Measurements from ENCODE around the gene EYS.

Gene EYS

GRCh38 chr6:64213697-64214096, 1493.3 kb downstream of the EYS start:
- no peak for DNase-seq

GRCh38 chr6:64197246-64197645, 1509.8 kb downstream of the EYS start:
- DNase-seq, result no peak

- no peak for DNase-seq
These were observed 1520.4 kb downstream of the EYS start for GRCh38 chr6:64186592-64186991.

GRCh38 chr6:64185621-64186020, 1521.4 kb downstream of the EYS start:
- no peak for DNase-seq

- DNase-seq, result no peak
These were observed 1531.7 kb downstream of the EYS start for GRCh38 chr6:64175296-64175695.

- DNase-seq, result no peak
These were observed 1536.7 kb downstream of the EYS start for GRCh38 chr6:64170316-64170715.

GRCh38 chr6:64160486-64160885, 1546.5 kb downstream of the EYS start:
- no peak for DNase-seq

GRCh38 chr6:64155063-64155462, 1552.0 kb downstream of the EYS start:
- DNase-seq, result no peak

GRCh38 chr6:64146876-64147275, 1560.2 kb downstream of the EYS start:
- DNase-seq, result no peak

- no peak for DNase-seq
These were observed 1560.9 kb downstream of the EYS start for GRCh38 chr6:64146094-64146493.

- no peak for DNase-seq
These were observed 1561.4 kb downstream of the EYS start for GRCh38 chr6:64145658-64146057.

- no peak for DNase-seq
These were observed 1563.9 kb downstream of the EYS start for GRCh38 chr6:64143101-64143500.

- no peak for DNase-seq
These were observed 1565.3 kb downstream of the EYS start for GRCh38 chr6:64141680-64142079.

- DNase-seq, result no peak
These were observed 1578.6 kb downstream of the EYS start for GRCh38 chr6:64128301-64129024.

GRCh38 chr6:64123761-64124633, 1583.0 kb downstream of the EYS start:
- no peak for DNase-seq

GRCh38 chr6:64122712-64123375, 1584.2 kb downstream of the EYS start:
- DNase-seq, result no peak

GRCh38 chr6:64121011-64121565, 1585.9 kb downstream of the EYS start:
- no peak for DNase-seq

GRCh38 chr6:64113704-64114103, 1593.3 kb downstream of the EYS start:
- DNase-seq, result no peak

GRCh38 chr6:64104051-64104450, 1603.0 kb downstream of the EYS start:
- DNase-seq, result no peak

GRCh38 chr6:64103480-64103879, 1603.5 kb downstream of the EYS start:
- DNase-seq, result no peak

GRCh38 chr6:64100702-64101303, 1606.2 kb downstream of the EYS start:
- no peak for DNase-seq

GRCh38 chr6:64090352-64090751, 1616.7 kb downstream of the EYS start:
- DNase-seq, result no peak

- no peak for DNase-seq
These were observed 1621.9 kb downstream of the EYS start for GRCh38 chr6:64085126-64085525.
